GM12875 (cell line): Measurements from ENCODE around the gene DNA2.

Experiments used
- H3K4me3 ChIP-seq: one replicate; pipeline ENCODE4 v1.5.1; 2011; ENCODE audit warnings: low read depth, low read length, control low read depth
- TF ChIP-seq, protein P1 (sequence below): IDR thresholded peaks from 2 replicates; pipeline ENCODE4 v1.5.1; 2011; ENCODE audit warnings: low read depth, mild to moderate bottlenecking, control low read depth, inconsistent platforms, low read length, moderate library complexity, borderline replicate concordance; ENCODE audit not compliant: insufficient read depth

Gene DNA2

DNA sequence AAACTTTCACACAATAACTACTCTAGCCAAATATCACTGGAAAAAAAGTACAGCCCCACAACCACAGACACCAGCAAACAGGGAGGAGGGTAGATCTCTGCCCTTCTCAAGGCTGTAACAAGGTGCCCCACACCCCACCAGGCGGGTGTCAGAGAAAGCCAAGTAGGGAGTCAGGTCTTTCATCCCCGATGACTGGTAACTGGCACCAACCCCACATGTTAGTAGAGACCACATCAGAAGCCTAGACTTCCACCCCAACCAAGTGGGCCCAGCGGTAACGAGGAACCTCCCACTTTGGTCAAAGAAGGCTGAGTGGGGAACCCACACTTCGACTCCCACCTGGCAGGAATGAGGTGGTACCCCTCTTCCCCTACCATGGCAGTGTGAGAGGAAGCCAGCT is 48.3 kb downstream of the DNA2 start:
- H3K4me3 ChIP-seq = no peak overlapping the region
- TF ChIP-seq, protein P1, sequence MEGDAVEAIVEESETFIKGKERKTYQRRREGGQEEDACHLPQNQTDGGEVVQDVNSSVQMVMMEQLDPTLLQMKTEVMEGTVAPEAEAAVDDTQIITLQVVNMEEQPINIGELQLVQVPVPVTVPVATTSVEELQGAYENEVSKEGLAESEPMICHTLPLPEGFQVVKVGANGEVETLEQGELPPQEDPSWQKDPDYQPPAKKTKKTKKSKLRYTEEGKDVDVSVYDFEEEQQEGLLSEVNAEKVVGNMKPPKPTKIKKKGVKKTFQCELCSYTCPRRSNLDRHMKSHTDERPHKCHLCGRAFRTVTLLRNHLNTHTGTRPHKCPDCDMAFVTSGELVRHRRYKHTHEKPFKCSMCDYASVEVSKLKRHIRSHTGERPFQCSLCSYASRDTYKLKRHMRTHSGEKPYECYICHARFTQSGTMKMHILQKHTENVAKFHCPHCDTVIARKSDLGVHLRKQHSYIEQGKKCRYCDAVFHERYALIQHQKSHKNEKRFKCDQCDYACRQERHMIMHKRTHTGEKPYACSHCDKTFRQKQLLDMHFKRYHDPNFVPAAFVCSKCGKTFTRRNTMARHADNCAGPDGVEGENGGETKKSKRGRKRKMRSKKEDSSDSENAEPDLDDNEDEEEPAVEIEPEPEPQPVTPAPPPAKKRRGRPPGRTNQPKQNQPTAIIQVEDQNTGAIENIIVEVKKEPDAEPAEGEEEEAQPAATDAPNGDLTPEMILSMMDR = no peak

DNA sequence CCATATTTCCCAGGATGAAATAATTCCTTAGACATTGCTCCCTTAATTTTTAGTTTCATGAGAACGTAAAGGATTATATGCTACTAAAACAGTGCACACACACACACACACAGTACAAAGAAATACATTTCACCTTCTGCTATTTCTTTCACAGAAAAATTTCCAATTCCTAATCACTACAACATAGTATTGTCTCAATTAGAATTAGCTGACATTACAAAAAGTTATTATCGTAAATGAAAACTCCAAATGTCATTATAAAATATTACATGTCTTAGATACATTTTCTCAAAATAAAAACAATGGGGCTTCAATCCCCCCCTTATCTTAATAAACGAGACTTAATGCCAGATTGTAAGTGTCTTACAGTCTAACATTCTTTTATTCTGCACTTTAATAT is 52.4 kb downstream of the DNA2 start:
- no peak overlapping the region for H3K4me3 ChIP-seq
- TF ChIP-seq, protein P1 = no peak

DNA sequence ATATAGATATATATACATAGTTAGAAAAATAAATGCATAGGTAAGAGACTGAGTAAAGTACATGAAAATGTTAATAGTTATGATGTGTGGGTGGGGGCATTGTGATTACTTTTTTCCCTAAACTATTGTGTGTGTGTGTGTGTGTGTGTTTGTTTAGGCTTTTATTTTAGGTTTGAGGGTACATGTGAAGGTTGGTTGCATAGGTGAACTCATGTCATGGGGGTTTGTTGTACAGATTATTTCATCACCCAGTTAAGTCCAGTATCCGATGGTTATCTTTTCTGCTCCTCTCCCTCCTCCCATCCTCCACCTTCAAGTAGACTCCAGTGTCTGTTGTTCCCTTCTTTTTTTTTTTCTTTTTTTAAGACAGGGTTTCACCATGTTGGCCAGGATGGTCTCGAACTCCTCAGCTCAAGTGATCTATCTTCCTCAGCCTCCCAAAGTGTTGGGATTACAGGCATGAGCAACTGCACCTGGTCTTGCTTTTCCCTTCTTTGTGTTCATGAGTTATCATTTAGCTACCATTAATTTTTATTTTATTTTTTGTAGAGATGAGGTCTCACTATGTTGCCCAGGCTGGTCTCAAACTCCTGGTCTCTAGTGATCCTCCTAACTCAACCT is 62.8 kb downstream of the DNA2 start:
- TF ChIP-seq, protein P1 = no peak
- H3K4me3 ChIP-seq = no peak overlapping the region

DNA sequence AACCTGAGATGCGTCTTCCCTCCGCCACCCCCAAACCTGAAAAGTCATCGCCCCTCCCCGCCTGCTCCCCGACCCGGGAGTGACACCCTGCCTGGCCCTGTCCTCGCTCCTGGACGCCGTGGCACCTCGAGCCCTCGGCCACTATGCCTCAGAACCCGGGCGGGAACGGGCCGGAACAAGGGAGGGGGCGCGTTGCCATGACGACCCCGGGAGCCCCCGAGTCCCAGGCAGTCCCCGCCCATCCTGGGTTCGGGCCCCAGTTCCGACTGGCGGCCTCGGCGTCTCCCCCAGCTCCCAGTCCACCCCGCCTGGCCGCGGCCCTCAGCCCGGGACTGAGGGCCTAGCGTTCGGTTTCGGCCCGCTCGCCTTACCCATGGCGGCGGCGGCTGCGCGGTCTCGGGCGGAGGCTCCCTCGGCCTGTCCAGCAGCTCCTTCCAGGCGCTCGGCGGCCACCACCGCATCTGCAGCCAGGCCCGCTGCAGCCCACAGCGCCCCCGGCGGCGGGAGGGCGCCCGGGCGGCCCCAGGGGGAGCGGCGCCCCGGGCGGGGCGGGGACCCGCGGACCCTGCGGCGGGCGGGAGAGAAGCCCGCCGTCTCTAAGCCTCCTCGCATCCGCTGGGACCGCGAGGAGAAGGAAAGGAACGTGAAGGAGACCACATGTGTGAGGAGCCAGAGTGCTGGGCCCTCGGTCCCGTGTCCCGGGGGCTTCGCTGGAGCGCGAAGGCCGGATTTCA is 64.8 kb downstream of the DNA2 start, which contains the start of gene RUFY2:
Gene RUFY2, minus strand, starts transcription at position 463 of the 734 bp plus-strand sequence. Its CDS starts 88 bp downstream, at position 375.
- TF ChIP-seq, protein P1 = peak; percentile 87
- H3K4me3 ChIP-seq = peak within 1 kb of the TSS; percentile 98

DNA sequence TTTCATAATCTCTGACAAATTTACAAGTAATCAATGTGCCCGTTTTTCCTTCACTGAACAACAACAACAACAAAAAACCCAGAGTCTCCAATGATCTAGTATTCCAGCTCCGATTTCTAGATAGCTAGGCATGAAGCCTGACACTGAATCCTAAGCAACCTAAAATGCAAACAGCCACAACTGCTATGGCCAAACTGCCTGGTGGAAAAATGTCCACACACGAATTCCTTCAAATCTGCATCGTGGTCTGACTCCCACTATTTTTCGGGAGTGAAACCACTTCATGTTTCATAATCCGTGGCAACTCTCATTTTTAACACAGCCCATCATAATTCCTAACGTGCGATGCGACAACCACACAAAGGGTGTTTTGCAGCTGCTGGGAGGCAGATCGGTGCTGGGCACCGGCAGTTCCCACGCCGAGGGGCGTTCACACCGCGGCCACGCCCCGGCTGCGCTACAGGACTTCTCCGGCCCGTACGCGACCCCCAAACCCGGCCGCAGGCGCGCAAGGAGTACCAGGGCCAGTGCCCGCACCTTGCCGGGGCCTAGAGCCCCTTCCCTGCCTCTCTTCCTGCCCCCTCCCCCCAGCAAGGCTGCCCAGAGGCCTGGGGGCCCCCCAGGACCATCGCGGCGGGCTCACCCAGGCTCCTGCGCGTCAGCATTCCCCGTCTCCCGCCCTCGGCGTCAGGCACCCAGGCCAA is 65.5 kb downstream of the DNA2 start:
- peak overlapping the region; percentile 98 for H3K4me3 ChIP-seq
- TF ChIP-seq, protein P1 = no peak

DNA sequence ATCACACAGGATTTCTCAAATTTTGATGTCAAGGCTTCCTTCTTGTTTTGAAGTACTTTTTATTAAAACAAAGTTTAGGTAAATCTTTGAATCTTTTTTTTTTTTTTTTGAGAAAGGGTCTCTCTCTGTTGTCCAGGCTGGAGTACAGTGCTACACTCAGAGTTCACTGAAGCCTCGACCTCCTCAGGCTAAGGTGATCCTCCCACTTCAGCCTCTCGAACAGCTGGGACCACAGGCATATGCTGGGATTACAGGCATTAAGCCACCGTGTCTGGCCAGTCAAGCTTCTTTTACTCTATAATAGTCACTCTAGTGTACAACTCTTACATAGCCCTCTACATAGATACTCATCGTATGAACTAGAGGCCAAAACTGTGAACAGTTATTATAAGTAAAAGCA is 68.1 kb downstream of the DNA2 start:
- TF ChIP-seq, protein P1 = no peak
- H3K4me3 ChIP-seq = no peak overlapping the region
